ENCODE data around the gene ASAH2.
A peak's percentile ranks its signal among the peaks of the same experiment; 100 is the strongest.

The ASAH2 gene

DNA sequence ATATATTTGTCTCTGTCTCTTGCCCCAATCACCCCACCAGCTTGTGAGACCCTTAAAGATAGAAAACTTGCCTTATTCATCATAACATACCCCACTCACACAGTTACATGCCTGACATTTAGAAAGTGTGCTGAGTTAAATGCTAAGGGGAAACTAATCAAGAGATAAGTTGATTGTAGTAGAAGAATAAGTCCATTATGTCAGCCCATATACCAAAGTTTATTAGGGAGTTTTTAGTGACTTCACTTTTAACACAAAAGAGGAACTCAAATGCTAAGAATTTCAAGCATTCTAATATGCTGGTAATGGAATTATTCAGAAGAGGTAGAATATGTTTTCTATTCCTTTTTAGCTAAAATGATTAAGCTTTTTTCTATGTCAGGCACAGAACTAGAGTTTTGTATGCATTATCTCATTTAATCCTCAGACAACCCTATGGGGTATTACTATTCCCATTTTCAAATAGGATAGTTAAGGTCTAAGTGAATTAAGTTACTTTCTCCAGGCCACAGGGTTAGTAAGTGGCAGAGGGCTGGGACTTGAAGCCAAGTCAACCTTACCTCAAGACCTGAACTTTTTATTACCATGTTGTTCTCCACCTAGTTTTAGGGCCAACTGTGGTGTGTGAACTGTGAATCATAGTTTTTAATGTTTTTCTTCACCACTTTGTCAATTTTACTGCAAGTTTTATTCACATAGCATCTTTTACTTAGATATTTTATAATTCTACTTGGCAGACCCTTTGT is 19.6 kb downstream of the ASAH2 start:
- FAIRE-seq (no peak), DNase-seq (ENCODE audit: insufficient read length, low spot score) (no peak)
- TF ChIP-seq TAF1 (IDR thresholded peaks at IDR 0.05; ENCODE audit: low read depth, low read length) = no peak
- peak; percentile 69 for TF ChIP-seq SPI1 (IDR thresholded peaks at IDR 0.05; ENCODE audit: low read depth, low read length)
- no peak for TF ChIP-seq POLR2A (IDR thresholded peaks at IDR 0.05; ENCODE audit: low read depth, low read length)

DNA sequence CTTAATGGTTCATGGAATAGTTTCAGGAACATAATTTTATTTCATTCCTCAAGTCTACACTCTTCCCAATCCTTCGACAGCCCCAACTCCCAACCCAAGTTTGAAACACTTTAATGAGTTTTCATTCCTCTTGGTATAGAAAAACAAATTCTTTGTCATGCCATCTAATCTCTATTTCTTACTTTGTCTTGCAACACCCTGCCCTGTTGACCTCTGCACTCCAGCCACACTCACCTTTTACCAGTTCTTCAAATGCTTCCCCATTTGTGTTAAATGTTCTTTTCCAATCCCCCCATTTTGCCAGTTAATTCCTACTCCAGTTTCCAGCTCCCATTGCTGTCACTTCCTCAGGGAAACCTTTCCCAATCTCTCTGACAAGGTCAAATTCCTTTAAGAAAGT is 21.9 kb downstream of the ASAH2 start:
- no peak for DNase-seq (ENCODE audit: insufficient read length, low spot score)
- no peak for FAIRE-seq
- no peak for TF ChIP-seq TAF1 (IDR thresholded peaks at IDR 0.05; ENCODE audit: low read depth, low read length)
- no peak for TF ChIP-seq POU2F2 (IDR thresholded peaks at IDR 0.05; ENCODE audit: low read depth, low read length)
- TF ChIP-seq SPI1 (IDR thresholded peaks at IDR 0.05; ENCODE audit: low read depth, low read length) = no peak
- no peak for TF ChIP-seq POLR2A (IDR thresholded peaks at IDR 0.05; ENCODE audit: low read depth, low read length)

DNA sequence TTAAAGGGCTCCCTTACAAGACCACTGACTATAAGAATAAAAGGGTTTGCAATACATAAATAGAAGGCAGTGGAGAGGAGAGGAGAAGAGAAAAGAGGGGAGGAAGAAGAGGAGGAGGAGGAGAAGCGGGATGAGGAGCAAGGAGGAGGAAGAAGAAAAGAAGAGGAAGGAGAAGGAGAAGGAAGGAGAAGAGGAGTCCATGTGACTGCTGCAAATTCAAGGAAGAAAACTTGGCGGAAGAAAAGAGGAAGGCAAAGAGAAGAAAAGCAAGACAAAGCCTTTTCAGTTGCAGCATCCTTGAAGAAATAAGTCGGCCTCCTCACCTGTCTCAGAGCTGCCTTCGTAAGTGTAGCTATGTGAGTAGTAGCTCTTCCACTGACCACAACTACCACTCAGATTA is 22.6 kb downstream of the ASAH2 start:
- FAIRE-seq (no peak), DNase-seq (ENCODE audit: insufficient read length, low spot score) (no peak)
- no peak for TF ChIP-seq POU2F2 (IDR thresholded peaks at IDR 0.05; ENCODE audit: low read depth, low read length)
- no peak for TF ChIP-seq POLR2A (IDR thresholded peaks at IDR 0.05; ENCODE audit: low read depth, low read length)
- no peak for TF ChIP-seq TAF1 (IDR thresholded peaks at IDR 0.05; ENCODE audit: low read depth, low read length)
- TF ChIP-seq PAX5 (IDR thresholded peaks at IDR 0.05; ENCODE audit: insufficient read depth, low read length, severe bottlenecking) = no peak
- TF ChIP-seq POLR2AphosphoS5 (IDR thresholded peaks at IDR 0.05; ENCODE audit: low read depth, low read length) = no peak
- no peak for TF ChIP-seq SPI1 (IDR thresholded peaks at IDR 0.05; ENCODE audit: low read depth, low read length)

DNA sequence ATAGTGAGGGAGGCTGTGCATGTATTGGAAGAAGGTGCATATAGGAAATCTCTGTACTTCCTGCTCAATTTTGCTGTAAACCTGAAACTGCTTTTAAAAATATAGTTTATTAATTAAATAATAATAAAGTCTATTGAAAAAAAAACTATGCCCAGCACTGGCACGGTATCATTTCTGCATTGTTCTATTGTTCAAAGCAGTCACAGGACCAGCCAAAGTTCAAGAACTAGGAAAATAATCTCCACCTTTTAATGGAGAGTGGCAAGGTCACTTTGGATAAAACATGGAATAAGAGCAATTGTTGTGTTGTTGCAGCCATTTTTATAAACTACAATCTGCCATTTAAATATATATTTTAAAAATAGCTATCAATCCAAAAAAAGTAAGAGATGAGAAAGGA is 24.7 kb downstream of the ASAH2 start:
- DNase-seq (ENCODE audit: insufficient read length, low spot score) (no peak), FAIRE-seq (no peak)
- TF ChIP-seq POLR2AphosphoS5 (IDR thresholded peaks at IDR 0.05; ENCODE audit: low read depth, low read length) = no peak
- no peak for TF ChIP-seq POU2F2 (IDR thresholded peaks at IDR 0.05; ENCODE audit: low read depth, low read length)
- no peak for TF ChIP-seq TAF1 (IDR thresholded peaks at IDR 0.05; ENCODE audit: low read depth, low read length)
- TF ChIP-seq SPI1 (IDR thresholded peaks at IDR 0.05; ENCODE audit: low read depth, low read length) = no peak
- TF ChIP-seq POLR2A (IDR thresholded peaks at IDR 0.05; ENCODE audit: low read depth, low read length) = no peak
- no peak for TF ChIP-seq PAX5 (IDR thresholded peaks at IDR 0.05; ENCODE audit: insufficient read depth, low read length, severe bottlenecking)

DNA sequence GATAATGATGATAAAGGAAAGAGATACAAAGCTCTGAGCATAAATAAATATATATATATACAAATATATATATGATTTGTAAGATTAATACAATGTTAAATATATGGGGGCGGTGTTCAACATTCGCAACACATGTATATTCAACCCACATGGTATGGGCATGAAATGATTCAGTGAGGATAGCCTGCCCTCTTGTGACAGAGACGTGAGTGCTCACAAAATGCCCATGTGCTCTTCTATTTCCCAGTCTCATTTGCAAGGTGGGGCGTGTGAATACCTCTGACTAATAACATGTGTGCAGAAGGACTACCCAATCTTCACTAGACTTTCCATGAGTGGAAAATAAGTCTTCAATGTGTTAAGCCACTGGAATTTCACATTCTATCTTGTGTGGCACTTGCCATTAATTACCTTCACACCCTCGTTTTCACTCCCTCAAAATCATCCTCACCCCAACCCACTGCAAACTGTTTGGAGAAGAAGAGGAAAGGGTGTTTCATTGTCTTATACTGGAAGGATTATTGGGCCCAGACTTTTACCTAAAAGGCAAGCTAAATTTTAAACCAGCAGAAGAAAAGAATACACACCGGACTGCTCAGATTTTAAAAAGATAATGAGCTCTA is 26.9 kb downstream of the ASAH2 start:
- TF ChIP-seq POLR2AphosphoS5 (IDR thresholded peaks at IDR 0.05; ENCODE audit: low read depth, low read length) (no peak), SPI1 (IDR thresholded peaks at IDR 0.05; ENCODE audit: low read depth, low read length) (no peak), PAX5 (IDR thresholded peaks at IDR 0.05; ENCODE audit: insufficient read depth, low read length, severe bottlenecking) (no peak), POU2F2 (IDR thresholded peaks at IDR 0.05; ENCODE audit: low read depth, low read length) (no peak), TAF1 (IDR thresholded peaks at IDR 0.05; ENCODE audit: low read depth, low read length) (no peak), POLR2A (IDR thresholded peaks at IDR 0.05; ENCODE audit: low read depth, low read length) (no peak)
- peak; percentile 94 for FAIRE-seq
- DNase-seq (ENCODE audit: insufficient read length, low spot score) = peak; percentile 13

DNA sequence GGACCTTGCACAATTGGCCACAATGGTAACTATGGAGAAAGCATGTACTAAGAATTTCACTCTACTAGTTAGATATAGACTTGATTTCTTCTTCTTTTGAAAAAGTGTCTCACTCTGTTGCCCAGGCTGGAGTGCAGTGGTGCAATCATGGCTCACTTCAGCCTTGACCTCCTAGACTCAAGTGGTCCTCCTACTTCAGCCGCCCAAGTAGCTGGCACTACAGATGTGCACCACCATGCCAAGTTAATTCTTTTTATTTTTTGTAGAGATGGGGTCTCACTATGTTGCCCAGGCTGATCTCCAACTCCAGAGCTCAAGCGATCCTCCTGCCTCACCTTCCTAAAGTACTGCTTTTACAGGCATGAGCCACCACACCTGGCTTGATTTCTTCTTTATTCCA is 29.1 kb downstream of the ASAH2 start:
- TF ChIP-seq POLR2AphosphoS5 (IDR thresholded peaks at IDR 0.05; ENCODE audit: low read depth, low read length) (no peak), POU2F2 (IDR thresholded peaks at IDR 0.05; ENCODE audit: low read depth, low read length) (no peak), POLR2A (IDR thresholded peaks at IDR 0.05; ENCODE audit: low read depth, low read length) (no peak), TAF1 (IDR thresholded peaks at IDR 0.05; ENCODE audit: low read depth, low read length) (no peak), SPI1 (IDR thresholded peaks at IDR 0.05; ENCODE audit: low read depth, low read length) (no peak), PAX5 (IDR thresholded peaks at IDR 0.05; ENCODE audit: insufficient read depth, low read length, severe bottlenecking) (no peak)
- FAIRE-seq = no peak
- no peak for DNase-seq (ENCODE audit: insufficient read length, low spot score)

DNA sequence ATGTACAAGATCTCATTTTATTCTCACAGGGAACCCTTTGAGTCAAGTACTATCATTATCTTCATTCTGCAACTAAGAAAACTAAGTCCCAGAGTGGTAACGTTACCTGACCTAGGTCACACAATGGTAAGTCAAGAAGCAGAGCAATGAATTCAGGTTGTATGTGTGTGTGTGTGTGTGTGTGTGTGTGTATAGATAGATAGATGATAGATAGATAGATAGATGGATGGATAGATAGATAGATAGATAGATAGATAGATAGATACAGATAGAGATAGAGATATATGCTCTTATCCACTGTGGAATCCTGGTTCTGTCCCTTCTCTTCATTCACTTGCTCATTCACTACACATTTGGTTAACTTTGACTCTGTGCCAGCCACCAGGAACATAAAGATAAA is 29.8 kb downstream of the ASAH2 start:
- DNase-seq (ENCODE audit: insufficient read length, low spot score) (no peak), FAIRE-seq (no peak)
- no peak for TF ChIP-seq SPI1 (IDR thresholded peaks at IDR 0.05; ENCODE audit: low read depth, low read length)
- no peak for TF ChIP-seq PAX5 (IDR thresholded peaks at IDR 0.05; ENCODE audit: insufficient read depth, low read length, severe bottlenecking)
- TF ChIP-seq POLR2A (IDR thresholded peaks at IDR 0.05; ENCODE audit: low read depth, low read length) = no peak
- TF ChIP-seq POU2F2 (IDR thresholded peaks at IDR 0.05; ENCODE audit: low read depth, low read length) = no peak
- TF ChIP-seq POLR2AphosphoS5 (IDR thresholded peaks at IDR 0.05; ENCODE audit: low read depth, low read length) = no peak
- no peak for TF ChIP-seq TAF1 (IDR thresholded peaks at IDR 0.05; ENCODE audit: low read depth, low read length)

DNA sequence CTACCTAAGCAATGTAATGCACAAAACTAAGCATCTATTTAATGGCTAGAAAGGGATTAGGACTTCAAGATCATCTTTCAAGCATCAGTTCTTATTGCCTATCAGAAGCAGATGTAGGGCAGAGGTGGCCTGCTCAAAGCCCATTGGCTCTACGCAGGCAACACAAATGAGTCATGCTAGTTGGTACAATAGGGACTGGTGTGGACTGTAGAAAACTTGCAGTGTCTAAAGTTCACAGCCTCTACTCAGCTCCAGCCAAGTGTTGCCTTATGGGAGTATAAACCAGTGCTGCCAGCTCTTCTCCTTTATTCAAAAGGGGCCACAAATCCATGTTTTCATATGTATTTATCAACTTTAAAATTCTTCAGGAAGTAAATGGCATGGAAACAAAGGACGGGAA is 31.7 kb downstream of the ASAH2 start:
- TF ChIP-seq POLR2AphosphoS5 (IDR thresholded peaks at IDR 0.05; ENCODE audit: low read depth, low read length) (no peak), PAX5 (IDR thresholded peaks at IDR 0.05; ENCODE audit: insufficient read depth, low read length, severe bottlenecking) (no peak), SPI1 (IDR thresholded peaks at IDR 0.05; ENCODE audit: low read depth, low read length) (no peak), POU2F2 (IDR thresholded peaks at IDR 0.05; ENCODE audit: low read depth, low read length) (no peak), TAF1 (IDR thresholded peaks at IDR 0.05; ENCODE audit: low read depth, low read length) (no peak), POLR2A (IDR thresholded peaks at IDR 0.05; ENCODE audit: low read depth, low read length) (no peak)
- no peak for DNase-seq (ENCODE audit: insufficient read length, low spot score)
- FAIRE-seq = no peak

DNA sequence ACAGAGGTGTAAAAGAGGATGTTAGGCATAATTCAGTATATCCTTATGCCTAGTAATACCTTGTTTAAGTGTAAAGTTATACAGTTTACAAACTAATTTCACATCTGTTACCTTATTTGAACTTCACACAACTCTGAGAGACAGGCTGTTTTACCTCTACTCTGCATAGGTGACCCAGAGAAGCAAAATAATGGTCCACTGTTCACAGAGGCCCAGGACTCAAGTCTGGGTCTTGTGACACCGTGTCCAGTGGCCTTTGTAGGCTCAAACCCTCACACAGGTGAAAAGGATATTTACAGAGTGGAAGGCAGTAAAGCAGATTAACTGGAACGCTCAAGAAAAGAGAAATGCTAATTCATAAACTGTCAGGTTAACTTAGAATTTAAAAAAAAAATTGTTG is 32.1 kb downstream of the ASAH2 start:
- FAIRE-seq = no peak
- TF ChIP-seq POLR2A (IDR thresholded peaks at IDR 0.05; ENCODE audit: low read depth, low read length) (no peak), TAF1 (IDR thresholded peaks at IDR 0.05; ENCODE audit: low read depth, low read length) (no peak), POLR2AphosphoS5 (IDR thresholded peaks at IDR 0.05; ENCODE audit: low read depth, low read length) (no peak), POU2F2 (IDR thresholded peaks at IDR 0.05; ENCODE audit: low read depth, low read length) (no peak)
- no peak for DNase-seq (ENCODE audit: insufficient read length, low spot score)

DNA sequence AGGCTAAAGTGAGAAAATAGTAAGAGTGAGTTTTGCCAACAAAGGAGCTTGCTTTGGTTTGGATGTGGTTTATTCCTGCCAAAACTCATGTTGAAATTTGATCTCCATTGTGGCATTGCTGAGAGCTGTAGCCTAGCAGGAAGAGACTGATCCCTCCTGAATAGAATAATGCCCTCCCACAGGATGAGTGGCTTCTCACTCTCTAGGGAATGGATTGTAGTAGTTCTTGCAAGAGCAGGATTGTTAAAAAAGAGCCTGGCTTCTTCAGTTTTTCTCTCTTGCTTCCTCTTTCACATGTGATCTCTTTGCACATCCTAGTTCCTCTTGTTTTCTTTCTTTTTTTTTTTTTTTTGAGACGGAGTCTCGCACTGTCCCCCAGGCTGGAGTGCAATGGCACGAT is 34.4 kb downstream of the ASAH2 start:
- TF ChIP-seq POLR2AphosphoS5 (IDR thresholded peaks at IDR 0.05; ENCODE audit: low read depth, low read length) = no peak
- no peak for TF ChIP-seq PAX5 (IDR thresholded peaks at IDR 0.05; ENCODE audit: insufficient read depth, low read length, severe bottlenecking)
- no peak for TF ChIP-seq TAF1 (IDR thresholded peaks at IDR 0.05; ENCODE audit: low read depth, low read length)
- TF ChIP-seq SPI1 (IDR thresholded peaks at IDR 0.05; ENCODE audit: low read depth, low read length) = 0 out of 2 replicates have a peak, but pooled peaks have one; percentile 6
- FAIRE-seq (no peak), DNase-seq (ENCODE audit: insufficient read length, low spot score) (no peak)
